Keratinocyte (primary cell): Measurements from ENCODE around the gene DNAH8.
A peak's percentile ranks its signal among the peaks of the same experiment; 100 is the strongest.

ENCODE experiments used
- CTCF ChIP-seq, 3 experiments: IDR thresholded peaks in 1 of 3; conservative IDR thresholded peaks in 1 of 3; optimal IDR thresholded peaks in 1 of 3; 2 replicates in 2 of 3; 3 replicates in 1 of 3; pipeline versions ENCODE3 to v1.5.1; 2011; ENCODE audit warnings: low read length in 3 of 3, mild to moderate bottlenecking in 3 of 3, moderate library complexity in 2 of 3, control low read depth in 1 of 3, inconsistent platforms in 1 of 3; ENCODE audit not compliant: insufficient read depth in 2 of 3; ENCODE audit errors: extremely low read depth in 1 of 3
- EZH2 ChIP-seq: IDR thresholded peaks from one replicate; pipeline ENCODE4 v1.6.1; 2012; ENCODE audit warnings: inconsistent platforms, mild to moderate bottlenecking, low read length, moderate library complexity

GRCh38 chr6:38943964-38944363, 228.9 kb downstream of the DNAH8 start:
- TF ChIP-seq EZH2 (no peak), CTCF (optimal IDR thresholded peaks at IDR 0.05 in 1 of 3, IDR thresholded peaks at IDR 0.05 in 1 of 3, conservative IDR thresholded peaks at IDR 0.05 in 1 of 3; ENCODE audit: extremely low read depth in 1 of 3, insufficient read depth in 2 of 3, low read length in 3 of 3) (peak in 2 of 3 experiments; percentile 25 to 28)
